Activated gamma-delta T cell treated with Interleukin-2 at 50 U/mL for 16 hours (primary cell): ENCODE data around the gene PTPRS.
A peak's percentile ranks its signal among the peaks of the same experiment; 100 is the strongest.
"Not testable (repeated sequence)": the region's sequence is repeated elsewhere in the genome, so short reads cannot be mapped to it uniquely, and the experiment has no call there.

Experiments
- DNase-seq: peaks from one replicate; pipeline ENCODE4 v3.0.0-alpha.2; 2020

PTPRS gene

GRCh38 chr19:5340637-5341447 is at the start of gene PTPRS:
TSS of gene PTPRS (minus strand) at chr19:5340812. CDS start at chr19:5286140, 54,672 bp downstream.
- peak; percentile 65 for DNase-seq

- no peak for DNase-seq
Observed at GRCh38 chr19:5389353-5389752, 48.7 kb upstream of the PTPRS start.

- DNase-seq, result no peak
Observed at GRCh38 chr19:5387472-5387871, 46.9 kb upstream of the PTPRS start.

GRCh38 chr19:5386841-5387240 is 46.2 kb upstream of the PTPRS start:
- no peak for DNase-seq

GRCh38 chr19:5381197-5381596 is 40.6 kb upstream of the PTPRS start:
- DNase-seq, result not testable (repeated sequence)

GRCh38 chr19:5380215-5380919 is 39.8 kb upstream of the PTPRS start:
- DNase-seq, result no peak

GRCh38 chr19:5376928-5377327 is 36.3 kb upstream of the PTPRS start:
- DNase-seq, result no peak

- no peak for DNase-seq
Observed at GRCh38 chr19:5372572-5373200, 32.1 kb upstream of the PTPRS start.

- peak; percentile 33 for DNase-seq
Observed at GRCh38 chr19:5369962-5370367, 29.4 kb upstream of the PTPRS start.

GRCh38 chr19:5369304-5369703 is 28.7 kb upstream of the PTPRS start:
- DNase-seq, result no peak

GRCh38 chr19:5367530-5368133 is 27.0 kb upstream of the PTPRS start:
- no peak for DNase-seq

GRCh38 chr19:5365905-5366304 is 25.3 kb upstream of the PTPRS start:
- no peak for DNase-seq

GRCh38 chr19:5364674-5365073 is 24.1 kb upstream of the PTPRS start:
- no peak for DNase-seq

- not testable (repeated sequence) for DNase-seq
Observed at GRCh38 chr19:5361839-5362238, 21.2 kb upstream of the PTPRS start.

GRCh38 chr19:5361407-5361806 is 20.8 kb upstream of the PTPRS start:
- DNase-seq, result no peak

GRCh38 chr19:5360003-5360780 is 19.6 kb upstream of the PTPRS start:
- no peak for DNase-seq

GRCh38 chr19:5358173-5358800 is 17.7 kb upstream of the PTPRS start:
- DNase-seq, result no peak

- DNase-seq, result no peak
Observed at GRCh38 chr19:5357584-5357983, 17.0 kb upstream of the PTPRS start.

GRCh38 chr19:5356918-5357317 is 16.3 kb upstream of the PTPRS start:
- DNase-seq, result no peak

- DNase-seq, result no peak
Observed at GRCh38 chr19:5356428-5356827, 15.8 kb upstream of the PTPRS start.

GRCh38 chr19:5355693-5356092 is 15.1 kb upstream of the PTPRS start:
- no peak for DNase-seq

GRCh38 chr19:5355076-5355475 is 14.5 kb upstream of the PTPRS start:
- no peak for DNase-seq
